HG03565 (cell line): ENCODE measurements around the gene ANKMY1.

ENCODE experiments used
- ATAC-seq: cut with Tn5 transposase; IDR thresholded peaks from one replicate; pipeline ENCODE4 v1.9.1; 2021; ENCODE audit warnings: mild to moderate bottlenecking, moderate library complexity; ENCODE audit not compliant: unreplicated experiment

The ANKMY1 gene

GRCh38 chr2:240451791-240452461 lies 105.9 kb downstream of the ANKMY1 start:
- no peak for ATAC-seq

GRCh38 chr2:240451108-240451611 lies 106.6 kb downstream of the ANKMY1 start:
- ATAC-seq, result no peak

GRCh38 chr2:240450532-240451107 lies 107.2 kb downstream of the ANKMY1 start:
- no peak for ATAC-seq

GRCh38 chr2:240449764-240450531 lies 107.8 kb downstream of the ANKMY1 start:
- no peak for ATAC-seq

GRCh38 chr2:240448387-240449274 lies 109.2 kb downstream of the ANKMY1 start:
- no peak for ATAC-seq

- ATAC-seq, result no peak
Observed at GRCh38 chr2:240447934-240448333, 109.9 kb downstream of the ANKMY1 start.

GRCh38 chr2:240447331-240447730 lies 110.5 kb downstream of the ANKMY1 start:
- no peak for ATAC-seq

GRCh38 chr2:240446664-240447175 lies 111.1 kb downstream of the ANKMY1 start:
- no peak for ATAC-seq

GRCh38 chr2:240445961-240446663 lies 111.7 kb downstream of the ANKMY1 start:
- ATAC-seq, result no peak

GRCh38 chr2:240444464-240444863 lies 113.3 kb downstream of the ANKMY1 start:
- ATAC-seq, result no peak

GRCh38 chr2:240443891-240444301 lies 113.9 kb downstream of the ANKMY1 start:
- ATAC-seq, result no peak

GRCh38 chr2:240442891-240443715 lies 114.7 kb downstream of the ANKMY1 start:
- no peak for ATAC-seq

- no peak for ATAC-seq
Observed at GRCh38 chr2:240441993-240442411, 115.8 kb downstream of the ANKMY1 start.

GRCh38 chr2:240441326-240441992 lies 116.3 kb downstream of the ANKMY1 start:
- ATAC-seq, result no peak

GRCh38 chr2:240440704-240441320 lies 117.0 kb downstream of the ANKMY1 start:
- ATAC-seq, result no peak

GRCh38 chr2:240440251-240440650 lies 117.5 kb downstream of the ANKMY1 start:
- no peak for ATAC-seq

GRCh38 chr2:240439698-240440151 lies 118.1 kb downstream of the ANKMY1 start:
- no peak for ATAC-seq
